CD4-positive, alpha-beta T cell (primary cell): ENCODE results near the gene GHRHR. TPM values are rescaled to one million over a fixed set of nuclear protein-coding genes. Genes with fewer than 3 reads are reported as not detected.

ENCODE experiments used
- ATAC-seq: fragments of 200-7000 bp; cut with Tn5 transposase; one replicate; pipeline ENCODE4 v1.10.0; 2022; ENCODE audit warnings: mild to moderate bottlenecking; ENCODE audit not compliant: poor library complexity
- CTCF ChIA-PET: fragments of 350-600 bp; sonication (Branson Sonifier 250); formaldehyde crosslinking; loops from one replicate; lab custom pipeline; 2021; ENCODE audit warnings: antibody characterized with exemption, inconsistent platforms; lab: Charles Lee
- POLR2A ChIA-PET: fragments of 350-600 bp; sonication (Branson Sonifier 250); formaldehyde crosslinking; loops from one replicate; lab custom pipeline; 2021; ENCODE audit warnings: antibody characterized with exemption, inconsistent platforms; lab: Charles Lee
- DNase-seq, 14 experiments: peaks; one replicate each; pipeline ENCODE4 v3.0.0-alpha.2; 2013 to 2020; ENCODE audit warnings: mixed read lengths in 2 of 14
- H3K27ac ChIP-seq, 2 donors: one replicate each; pipeline versions ENCODE4 v1.5.1 to v1.7.0; 2013; ENCODE audit warnings: low read length in 2 of 2, low read depth in 1 of 2, mild to moderate bottlenecking in 1 of 2
- H3K27me3 ChIP-seq, 2 experiments: 1 replicate in 1 of 2; 2 replicates in 1 of 2; pipeline versions ENCODE4 v1.6.1 to v1.7.0; 2013; ENCODE audit warnings: low read length in 2 of 2, control low read depth in 1 of 2, mild to moderate bottlenecking in 1 of 2, moderate library complexity in 1 of 2; ENCODE audit not compliant: insufficient read depth in 2 of 2, control insufficient read depth in 1 of 2
- H3K36me3 ChIP-seq: one replicate; pipeline ENCODE4 v1.6.1; 2013; ENCODE audit warnings: low read length, control low read depth; ENCODE audit not compliant: insufficient read depth
- H3K4me1 ChIP-seq: one replicate; pipeline ENCODE4 v1.6.1; 2013; ENCODE audit warnings: low read length, control low read depth; ENCODE audit not compliant: insufficient read depth
- H3K4me3 ChIP-seq: one replicate; pipeline ENCODE4 v1.5.1; 2013; ENCODE audit warnings: mild to moderate bottlenecking, low read length, moderate library complexity
- H3K9me3 ChIP-seq, 2 experiments: 1 replicate in 1 of 2; 2 replicates in 1 of 2; pipeline versions ENCODE4 v1.6.1 to v1.7.0; 2013; ENCODE audit warnings: low read length in 2 of 2, mild to moderate bottlenecking in 2 of 2, control low read depth in 1 of 2, moderate library complexity in 1 of 2; ENCODE audit not compliant: control insufficient read depth in 1 of 2, insufficient read depth in 1 of 2
- H3K27ac Mint-ChIP-seq: one replicate; pipeline ENCODE4 v1.8.0; 2020; ENCODE audit warnings: mixed read lengths
- H3K27me3 Mint-ChIP-seq: one replicate; pipeline ENCODE4 v1.8.0; 2021; ENCODE audit warnings: mixed read lengths
- H3K36me3 Mint-ChIP-seq: one replicate; pipeline ENCODE4 v1.8.0; 2021; ENCODE audit warnings: low read depth, mixed read lengths
- H3K4me1 Mint-ChIP-seq: one replicate; pipeline ENCODE4 v1.8.0; 2021; ENCODE audit warnings: low read depth, mixed read lengths
- H3K4me3 Mint-ChIP-seq: one replicate; pipeline ENCODE4 v1.8.0; 2020; ENCODE audit warnings: mild to moderate bottlenecking, mixed read lengths
- H3K9me3 Mint-ChIP-seq: one replicate; pipeline ENCODE4 v1.8.0; 2020; ENCODE audit warnings: mixed read lengths
- CTCF ChIP-seq: fragments of 200-600 bp; IDR thresholded peaks from one replicate; pipeline ENCODE4 v1.8.0; 2022; ENCODE audit warnings: antibody characterized with exemption, mild to moderate bottlenecking
- intact Hi-C, 2 experiments: fragments of 100-400 bp; cut with DNase I in 1 of 2; cut with micrococcal nuclease in 1 of 2; formaldehyde crosslinking; loops; one replicate each; pipeline versions ENCODE4 v1.15.1 to v1.9.0; 2023 to 2025; cut with DNase I, micrococcal nuclease
- total RNA-seq, 174 experiments: library from RNA in 2 of 174; stranded (reverse) in 2 of 174; gene quantifications; one replicate each; pipeline ENCODE4 v1.2.3 and lab custom pipeline; 2021 to 2026

The GHRHR gene
- total RNA-seq, 2 experiments from 2014 or later, result not detected

GRCh38 chr7:30929686-30930085 is 34.1 kb upstream of the GHRHR start:
- Mint-ChIP-seq H3K27ac (no peak overlapping the region), H3K27me3 (no peaks in the 10 kb centered on the region), H3K9me3 (no peaks in the 10 kb centered on the region), H3K4me1 (no peaks in the 10 kb centered on the region), H3K4me3 (no peak overlapping the region), H3K36me3 (no peaks in the 10 kb centered on the region)
- no peak overlapping the region for H3K4me3 ChIP-seq
- no peak overlapping the region for H3K27ac ChIP-seq
- H3K9me3 ChIP-seq, result peaks cover 6 to 15% of the 10 kb centered on the region in 2 experiments
- intact Hi-C loops, result no loop called here
- no peaks in the 10 kb centered on the region for H3K36me3 ChIP-seq
- DNase-seq (no peak), ATAC-seq (no peak)
- ChIA-PET CTCF (interaction anchor here (2.1 kb wide), 1 partner anchor 9 kb away, joined by 6 read pairs; no protein-coding TSS in a partner anchor), POLR2A (no interaction called here)
- no peak for TF ChIP-seq CTCF
- H3K4me1 ChIP-seq, result no peaks in the 10 kb centered on the region
- H3K27me3 ChIP-seq, result no peaks in the 10 kb centered on the region

GRCh38 chr7:30930621-30931020 is 33.1 kb upstream of the GHRHR start:
- no peak for DNase-seq
- no peak overlapping the region for H3K27ac ChIP-seq
- H3K4me3 ChIP-seq, result no peak overlapping the region
- no peaks in the 10 kb centered on the region for H3K4me1 ChIP-seq
- Mint-ChIP-seq H3K36me3 (no peaks in the 10 kb centered on the region), H3K4me1 (no peaks in the 10 kb centered on the region), H3K27ac (no peak overlapping the region), H3K27me3 (peaks cover 4% of the 10 kb centered on the region), H3K4me3 (no peak overlapping the region), H3K9me3 (no peaks in the 10 kb centered on the region)
- no peak for ATAC-seq
- peaks cover 6 to 15% of the 10 kb centered on the region in 2 experiments for H3K9me3 ChIP-seq
- no peaks in the 10 kb centered on the region for H3K36me3 ChIP-seq
- ChIA-PET POLR2A (no interaction called here), CTCF (interaction anchor here (2.1 kb wide), 1 partner anchor 8 kb away, joined by 6 read pairs; no protein-coding TSS in a partner anchor)
- intact Hi-C loops, result no loop called here
- H3K27me3 ChIP-seq, result no peaks in the 10 kb centered on the region
- no peak for TF ChIP-seq CTCF

GRCh38 chr7:30931161-30931928 is 32.4 kb upstream of the GHRHR start:
- H3K36me3 ChIP-seq, result no peaks in the 10 kb centered on the region
- TF ChIP-seq CTCF, result no peak
- H3K9me3 Mint-ChIP-seq, result no peaks in the 10 kb centered on the region
- H3K27ac Mint-ChIP-seq, result no peak overlapping the region
- no peak overlapping the region for H3K27ac ChIP-seq
- ChIA-PET POLR2A (no interaction called here), CTCF (no interaction called here)
- H3K4me1 ChIP-seq, result no peaks in the 10 kb centered on the region
- H3K9me3 ChIP-seq, result peaks cover 6 to 15% of the 10 kb centered on the region in 2 experiments
- H3K4me3 Mint-ChIP-seq, result no peak overlapping the region
- H3K27me3 ChIP-seq, result no peaks in the 10 kb centered on the region
- no peaks in the 10 kb centered on the region for H3K4me1 Mint-ChIP-seq
- H3K27me3 Mint-ChIP-seq, result peaks cover 4% of the 10 kb centered on the region
- H3K4me3 ChIP-seq, result no peak overlapping the region
- no peak for DNase-seq
- ATAC-seq, result no peak
- intact Hi-C loops, result no loop called here
- H3K36me3 Mint-ChIP-seq, result no peaks in the 10 kb centered on the region
